Neutrophil (primary cell): ENCODE data around the gene PHACTR4.
"Not testable (repeated sequence)": the region's sequence is repeated elsewhere in the genome, so short reads cannot be mapped to it uniquely, and the experiment has no call there.

ENCODE experiments used
- H3K27ac ChIP-seq: fragments of 200-600 bp; sonication (generic); 2 replicates; pipeline ENCODE4 v1.5.1; 2016; ENCODE audit warnings: mild to moderate bottlenecking, moderate library complexity
- H3K27me3 ChIP-seq: fragments of 200-600 bp; sonication (generic); 2 replicates; pipeline ENCODE4 v1.6.0; 2016; ENCODE audit warnings: mild to moderate bottlenecking
- H3K36me3 ChIP-seq: fragments of 200-600 bp; sonication (generic); 2 replicates; pipeline ENCODE4 v1.5.1; 2017
- H3K4me1 ChIP-seq, 2 experiments: fragments of 200-600 bp in 1 of 2; sonication (generic) in 1 of 2; 1 replicate in 1 of 2; 2 replicates in 1 of 2; pipeline versions ENCODE4 v1.5.1 to v1.6.1; 2013 to 2016; ENCODE audit warnings: low read depth in 1 of 2, low read length in 1 of 2, mild to moderate bottlenecking in 1 of 2, moderate library complexity in 1 of 2; ENCODE audit not compliant: control insufficient read depth in 1 of 2, insufficient read depth in 1 of 2
- H3K4me3 ChIP-seq, 2 experiments: fragments of 200-600 bp in 1 of 2; sonication (generic) in 1 of 2; 1 replicate in 1 of 2; 2 replicates in 1 of 2; pipeline ENCODE4 v1.5.1; 2013 to 2016; ENCODE audit warnings: low read depth in 1 of 2, low read length in 1 of 2, mild to moderate bottlenecking in 1 of 2, moderate library complexity in 1 of 2
- H3K9me3 ChIP-seq: fragments of 200-600 bp; sonication (generic); 2 replicates; pipeline ENCODE4 v1.5.1; 2016
- TF ChIP-seq, protein P1 (sequence below): fragments of 200-600 bp; sonication (generic); IDR thresholded peaks from 2 replicates; pipeline ENCODE4 v1.5.1; 2016; ENCODE audit warnings: antibody characterized with exemption

Gene PHACTR4

DNA sequence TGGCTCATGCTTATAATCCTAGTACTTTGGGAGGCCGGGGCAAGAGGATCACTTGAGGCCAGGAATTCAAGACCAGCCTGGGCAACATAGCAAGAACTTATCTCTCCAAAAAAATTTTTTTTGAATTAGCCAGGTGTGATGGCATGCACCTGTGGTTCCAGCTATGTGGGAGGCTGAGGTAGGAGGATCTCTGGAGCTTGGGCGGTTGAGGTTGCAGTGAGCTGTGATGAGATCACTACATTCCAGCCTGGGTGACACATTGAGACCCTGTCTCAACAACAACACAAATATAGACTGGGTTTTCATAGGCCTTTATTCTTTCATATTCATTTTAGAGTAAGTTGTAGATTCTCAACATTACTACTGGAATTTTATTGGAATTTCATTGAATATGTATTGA lies 27.9 kb upstream of the PHACTR4 start:
- H3K27ac ChIP-seq = no peak overlapping the region

DNA sequence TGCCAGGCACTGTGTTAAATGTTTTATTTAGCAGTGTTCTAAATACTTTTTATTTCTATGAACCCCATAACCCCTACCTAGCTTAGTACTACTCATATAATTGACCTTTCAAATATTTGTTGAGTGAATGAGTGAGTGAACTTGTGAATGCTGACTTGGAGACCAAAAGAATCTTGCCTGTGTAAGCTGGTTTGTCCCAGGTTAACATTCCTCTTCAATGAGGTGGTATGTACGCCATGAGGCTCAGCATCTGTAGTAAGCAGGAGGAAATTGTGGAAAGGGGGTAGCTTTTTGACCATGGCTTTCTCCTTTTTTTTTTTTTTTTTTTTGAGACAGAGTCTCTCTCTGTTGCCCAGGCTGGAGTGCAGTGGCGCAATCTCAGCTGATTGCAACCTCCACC lies 26.1 kb upstream of the PHACTR4 start:
- H3K4me1 ChIP-seq = no peaks in the 10 kb centered on the region
- no peak overlapping the region for H3K4me3 ChIP-seq
- no peaks in the 10 kb centered on the region for H3K27me3 ChIP-seq
- H3K36me3 ChIP-seq = no peaks in the 10 kb centered on the region
- TF ChIP-seq, protein P1, sequence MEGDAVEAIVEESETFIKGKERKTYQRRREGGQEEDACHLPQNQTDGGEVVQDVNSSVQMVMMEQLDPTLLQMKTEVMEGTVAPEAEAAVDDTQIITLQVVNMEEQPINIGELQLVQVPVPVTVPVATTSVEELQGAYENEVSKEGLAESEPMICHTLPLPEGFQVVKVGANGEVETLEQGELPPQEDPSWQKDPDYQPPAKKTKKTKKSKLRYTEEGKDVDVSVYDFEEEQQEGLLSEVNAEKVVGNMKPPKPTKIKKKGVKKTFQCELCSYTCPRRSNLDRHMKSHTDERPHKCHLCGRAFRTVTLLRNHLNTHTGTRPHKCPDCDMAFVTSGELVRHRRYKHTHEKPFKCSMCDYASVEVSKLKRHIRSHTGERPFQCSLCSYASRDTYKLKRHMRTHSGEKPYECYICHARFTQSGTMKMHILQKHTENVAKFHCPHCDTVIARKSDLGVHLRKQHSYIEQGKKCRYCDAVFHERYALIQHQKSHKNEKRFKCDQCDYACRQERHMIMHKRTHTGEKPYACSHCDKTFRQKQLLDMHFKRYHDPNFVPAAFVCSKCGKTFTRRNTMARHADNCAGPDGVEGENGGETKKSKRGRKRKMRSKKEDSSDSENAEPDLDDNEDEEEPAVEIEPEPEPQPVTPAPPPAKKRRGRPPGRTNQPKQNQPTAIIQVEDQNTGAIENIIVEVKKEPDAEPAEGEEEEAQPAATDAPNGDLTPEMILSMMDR = no peak
- no peaks in the 10 kb centered on the region for H3K9me3 ChIP-seq
- H3K27ac ChIP-seq = no peak overlapping the region

More for the DNA sequence above, 27.9 kb upstream of the PHACTR4 start:
- H3K4me3 ChIP-seq = no peak overlapping the region
- no peaks in the 10 kb centered on the region for H3K36me3 ChIP-seq
- TF ChIP-seq, protein P1 = no peak
- no peaks in the 10 kb centered on the region for H3K27me3 ChIP-seq
- no peaks in the 10 kb centered on the region for H3K4me1 ChIP-seq
- H3K9me3 ChIP-seq = no peaks in the 10 kb centered on the region

DNA sequence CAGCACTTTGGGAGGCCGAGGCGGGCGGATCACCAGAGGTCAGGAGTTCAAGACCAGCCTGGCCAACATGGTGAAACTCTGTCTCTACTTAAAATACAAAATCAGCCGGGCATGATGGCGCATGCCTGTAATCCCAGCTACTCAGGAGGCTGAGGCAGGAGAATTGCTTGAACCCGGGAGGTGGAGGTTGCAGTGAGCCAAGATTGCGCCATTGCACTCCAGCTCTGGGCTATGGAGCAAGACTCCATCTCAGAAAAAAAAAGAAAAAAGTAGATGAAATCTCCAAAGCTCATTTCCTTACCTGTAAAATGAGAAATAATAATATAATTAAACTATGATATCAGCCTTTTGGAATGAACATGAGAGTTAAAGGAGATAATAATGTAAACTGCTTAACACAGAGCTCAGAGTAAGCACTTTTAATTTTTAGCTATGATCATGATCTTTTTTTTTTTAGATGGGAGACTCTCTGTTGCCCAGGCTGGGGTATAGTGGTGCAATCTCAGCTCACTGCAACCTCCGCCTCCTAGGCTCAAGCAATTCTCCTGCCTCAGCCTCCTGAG lies 16.2 kb upstream of the PHACTR4 start:
- H3K27me3 ChIP-seq, H3K36me3 ChIP-seq, H3K4me3 ChIP-seq, H3K9me3 ChIP-seq, H3K27ac ChIP-seq: not testable (repeated sequence)
- H3K4me1 ChIP-seq = peaks cover 8 to 13% of the 10 kb centered on the region in 2 experiments

DNA sequence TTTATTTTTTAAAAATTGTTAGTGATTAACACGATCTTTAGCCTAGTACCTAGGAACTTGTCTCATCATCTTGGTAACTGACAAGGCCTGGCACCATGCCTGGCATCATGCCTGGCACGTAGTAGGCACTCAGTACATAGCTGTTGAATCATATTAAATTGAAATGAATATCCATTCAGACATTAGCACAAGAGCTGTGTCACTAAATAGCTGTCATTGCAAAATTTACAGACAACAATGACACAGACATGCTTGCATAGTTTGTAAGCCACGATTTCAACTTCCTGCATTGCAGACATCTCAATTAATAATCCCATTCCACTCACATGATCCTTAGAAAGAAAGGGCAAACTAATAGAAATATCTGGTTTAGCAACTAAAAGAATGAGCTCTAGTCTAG lies 15.4 kb upstream of the PHACTR4 start:
- Histone ChIP-seq H3K4me1 (peaks cover 8 to 13% of the 10 kb centered on the region in 2 experiments), H3K36me3 (no peaks in the 10 kb centered on the region), H3K27me3 (no peaks in the 10 kb centered on the region), H3K9me3 (no peaks in the 10 kb centered on the region), H3K4me3 (no peak overlapping the region), H3K27ac (peak overlapping the region; percentile 43)
- TF ChIP-seq, protein P1 = no peak

DNA sequence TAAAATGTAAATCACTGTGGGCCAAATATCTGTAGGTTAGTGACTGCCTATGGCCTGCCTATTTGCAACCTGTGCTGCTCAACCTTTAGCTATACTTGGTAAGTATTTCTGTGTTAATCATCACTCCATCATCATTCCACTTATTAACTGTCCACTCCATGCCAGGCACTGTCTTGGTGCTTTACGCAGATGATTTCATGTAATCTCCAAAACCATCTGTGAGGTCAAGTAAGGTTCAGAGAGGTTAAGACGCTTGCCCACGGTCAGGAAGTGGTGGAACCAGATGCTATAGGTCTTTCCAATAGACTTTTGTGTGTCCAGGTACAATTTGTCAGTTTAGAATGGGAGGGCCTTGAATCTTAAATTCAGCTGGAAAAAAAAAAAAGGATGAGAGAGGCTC lies 10.8 kb upstream of the PHACTR4 start:
- peaks cover 8 to 10% of the 10 kb centered on the region in 2 experiments for H3K4me1 ChIP-seq
- no peak overlapping the region for H3K27ac ChIP-seq
- H3K4me3 ChIP-seq = no peak overlapping the region
- H3K27me3 ChIP-seq = no peaks in the 10 kb centered on the region
- no peaks in the 10 kb centered on the region for H3K36me3 ChIP-seq
- no peaks in the 10 kb centered on the region for H3K9me3 ChIP-seq
- TF ChIP-seq, protein P1 = no peak

DNA sequence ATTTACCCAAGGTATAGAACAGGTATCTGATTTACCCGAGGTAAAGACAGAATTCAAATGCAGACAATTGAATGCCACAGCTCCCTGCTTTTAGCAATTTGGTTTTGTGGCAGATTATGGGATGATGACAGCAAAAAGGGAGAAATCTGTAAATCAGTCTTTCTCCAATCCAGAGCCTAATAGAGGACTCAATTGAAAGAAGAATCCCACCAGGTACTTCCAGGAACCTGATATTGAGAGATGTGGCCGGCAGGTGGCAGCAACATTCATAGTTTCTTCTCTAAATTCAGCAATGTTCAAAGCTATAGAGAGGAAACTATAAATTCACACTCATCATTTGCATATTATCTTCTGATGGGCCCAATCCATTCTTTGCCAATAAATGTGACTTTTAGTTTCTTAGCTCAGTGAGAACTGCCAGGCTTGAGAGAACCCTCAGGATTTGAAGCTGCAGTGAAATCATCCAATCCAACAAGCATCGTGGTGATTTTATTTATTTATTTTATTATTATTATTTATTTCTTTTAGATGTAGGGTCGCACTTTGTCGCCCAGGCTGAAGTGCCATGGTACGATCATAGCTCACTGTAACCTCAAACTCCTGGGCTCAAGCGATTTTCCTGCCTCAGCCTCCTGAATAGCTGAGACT lies 9.8 kb upstream of the PHACTR4 start:
- H3K9me3 ChIP-seq = no peaks in the 10 kb centered on the region
- TF ChIP-seq, protein P1 = peak; percentile 67
- no peak overlapping the region for H3K4me3 ChIP-seq

More for the DNA sequence above, 9.8 kb upstream of the PHACTR4 start:
- no peaks in the 10 kb centered on the region for H3K27me3 ChIP-seq
- no peaks in the 10 kb centered on the region for H3K4me1 ChIP-seq
- H3K36me3 ChIP-seq = no peaks in the 10 kb centered on the region
- H3K27ac ChIP-seq = no peak overlapping the region
